Measurements from ENCODE around the gene HELLS.
"Not testable (repeated sequence)": the region's sequence is repeated elsewhere in the genome, so short reads cannot be mapped to it uniquely, and the experiment has no call there.

The HELLS gene
- 13.5 to 15.9 reads per million in 2 donors for total RNA-seq

GRCh38 chr10:94545391-94546048, at the start of gene HELLS:
Gene HELLS, plus strand, starts transcription at chr10:94545788. Its CDS starts 134 bp downstream, at chr10:94545922.
- peak; percentile 22 for DNase-seq

- no peak for DNase-seq
Observed at GRCh38 chr10:94496010-94496409, 49.6 kb upstream of the HELLS start.

GRCh38 chr10:94496646-94497045, 48.9 kb upstream of the HELLS start:
- no peak for DNase-seq

- no peak for DNase-seq
Observed at GRCh38 chr10:94500063-94500462, 45.5 kb upstream of the HELLS start.

- no peak for DNase-seq
Observed at GRCh38 chr10:94521276-94522250, 24.0 kb upstream of the HELLS start.

GRCh38 chr10:94524146-94524545, 21.4 kb upstream of the HELLS start:
- DNase-seq = no peak

- no peak for DNase-seq
Observed at GRCh38 chr10:94524711-94525110, 20.9 kb upstream of the HELLS start.

- not testable (repeated sequence) for DNase-seq
Observed at GRCh38 chr10:94531550-94531949, 14.0 kb upstream of the HELLS start.

- no peak for DNase-seq
Observed at GRCh38 chr10:94533027-94533426, 12.6 kb upstream of the HELLS start.

GRCh38 chr10:94542282-94542681, 3.3 kb upstream of the HELLS start:
- DNase-seq = not testable (repeated sequence)

GRCh38 chr10:94546049-94546900, 687 bp downstream of the HELLS start:
- DNase-seq = no peak

- no peak for DNase-seq
Observed at GRCh38 chr10:94546901-94547185, 1.3 kb downstream of the HELLS start.

GRCh38 chr10:94549221-94549620, 3.6 kb downstream of the HELLS start:
- no peak for DNase-seq

- not testable (repeated sequence) for DNase-seq
Observed at GRCh38 chr10:94567714-94568307, 22.2 kb downstream of the HELLS start.

GRCh38 chr10:94571081-94571480, 25.5 kb downstream of the HELLS start:
- no peak for DNase-seq

GRCh38 chr10:94571528-94571927, 25.9 kb downstream of the HELLS start:
- DNase-seq = no peak

- DNase-seq = no peak
Observed at GRCh38 chr10:94578790-94579189, 33.2 kb downstream of the HELLS start.

GRCh38 chr10:94583124-94583523, 37.5 kb downstream of the HELLS start:
- DNase-seq = no peak

- DNase-seq = no peak
Observed at GRCh38 chr10:94591461-94592205, 46.0 kb downstream of the HELLS start.

GRCh38 chr10:94602729-94603515, 57.3 kb downstream of the HELLS start:
- no peak for DNase-seq

GRCh38 chr10:94607111-94607510, 61.5 kb downstream of the HELLS start:
- no peak for DNase-seq
